Measurements from ENCODE around the gene CLDN6. TPM values are rescaled to one million over a fixed set of nuclear protein-coding genes. Genes with fewer than 3 reads are reported as not detected.

Gene CLDN6
- polyA plus RNA-seq, 1 donor, result 0.32 TPM

DNA sequence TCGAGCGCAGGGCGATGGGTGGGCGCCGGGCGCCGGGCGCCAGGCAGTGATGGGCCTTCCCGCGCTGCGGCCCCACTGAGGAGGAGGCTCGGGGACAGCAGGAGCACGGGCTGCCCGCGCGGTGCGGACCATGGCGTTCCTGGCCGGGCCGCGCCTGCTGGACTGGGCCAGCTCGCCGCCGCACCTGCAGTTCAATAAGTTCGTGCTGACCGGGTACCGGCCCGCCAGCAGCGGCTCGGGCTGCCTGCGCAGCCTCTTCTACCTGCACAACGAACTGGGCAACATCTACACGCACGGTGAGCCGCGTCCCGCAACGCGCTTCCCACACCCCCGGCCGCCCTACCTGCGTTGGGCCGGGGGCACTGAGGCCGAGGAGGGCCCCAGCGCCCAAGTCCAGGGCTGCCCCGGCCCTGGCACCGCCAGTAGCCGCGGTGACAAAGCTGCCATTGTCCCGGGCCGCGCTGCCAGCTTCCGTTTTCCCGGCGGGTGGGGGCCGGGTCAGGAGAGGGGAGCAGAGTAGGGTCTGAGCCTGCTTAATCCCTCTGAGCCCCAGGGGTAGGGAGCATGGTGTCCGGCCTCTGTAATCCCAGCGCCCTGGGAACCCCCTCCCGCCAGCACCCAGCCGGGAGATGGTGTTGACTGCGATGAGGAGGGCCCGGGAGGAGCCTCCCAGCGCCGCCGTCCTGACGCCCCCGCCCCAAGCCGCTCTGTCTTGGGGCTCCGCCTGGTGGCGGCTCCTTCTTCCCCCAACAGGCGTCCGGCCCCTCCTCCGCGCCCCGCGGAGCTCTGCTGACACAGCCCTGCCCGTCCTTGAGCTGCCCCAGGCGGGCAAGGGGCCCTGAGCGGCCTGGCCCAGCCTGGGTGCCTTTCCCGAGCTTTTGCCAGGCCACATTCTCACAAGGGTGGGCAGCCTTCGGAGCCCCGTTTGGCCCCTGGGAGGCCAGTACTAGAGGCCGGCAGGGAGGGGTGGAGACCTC, 48.1 kb downstream of the CLDN6 start:
- DNase-seq, result no peak

- peak; percentile 92 for DNase-seq
Observed at GRCh38 chr16:2968738-2969544, 49.0 kb downstream of the CLDN6 start, which contains the start of gene PAQR4. Gene PAQR4, plus strand, starts transcription at chr16:2969348. Its CDS starts 327 bp downstream, at chr16:2969675.

DNA sequence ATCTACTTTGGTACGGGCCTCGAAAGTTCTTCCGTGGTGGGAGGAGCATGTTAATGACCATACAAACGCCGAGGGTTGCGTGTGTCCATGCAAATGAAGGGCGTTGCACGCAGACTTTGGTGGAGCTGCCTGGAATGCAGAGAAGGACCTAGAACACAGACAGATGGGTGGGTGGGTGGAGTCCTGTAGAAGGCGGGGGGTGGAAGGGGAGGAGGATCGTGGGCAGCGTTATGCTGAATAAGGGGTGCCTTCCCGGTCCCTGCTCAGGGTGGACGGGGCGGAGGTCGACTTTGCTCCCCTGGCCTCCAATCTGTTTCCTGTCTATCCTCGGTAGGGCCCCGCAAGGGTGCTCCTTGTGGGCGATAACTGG, 49.6 kb downstream of the CLDN6 start:
- DNase-seq, result no peak

DNA sequence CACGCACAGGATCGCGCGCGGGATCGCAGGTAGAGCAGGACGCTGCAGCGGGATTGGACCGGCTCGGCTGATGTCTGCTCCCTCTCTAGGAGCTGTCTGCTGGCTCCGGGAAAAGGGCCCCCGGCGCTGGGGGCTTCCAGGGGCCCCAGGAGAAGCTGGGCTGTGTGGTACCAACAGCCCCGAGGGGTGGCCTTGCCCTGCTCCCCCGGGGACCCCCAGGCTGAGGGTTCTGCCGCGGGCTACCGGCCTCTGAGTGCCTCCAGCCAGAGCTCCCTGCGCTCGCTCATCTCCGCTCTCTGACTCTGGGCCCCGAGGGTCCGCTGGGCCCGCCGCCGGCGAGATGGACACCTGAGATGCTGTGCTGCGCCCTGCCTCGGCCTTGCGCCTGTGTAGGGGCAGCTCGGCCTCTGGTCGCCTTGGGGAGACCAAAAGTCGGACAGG, 50.2 kb downstream of the CLDN6 start:
- DNase-seq, result no peak

GRCh38 chr16:2967211-2967631, 50.8 kb downstream of the CLDN6 start:
- DNase-seq, result no peak

DNA sequence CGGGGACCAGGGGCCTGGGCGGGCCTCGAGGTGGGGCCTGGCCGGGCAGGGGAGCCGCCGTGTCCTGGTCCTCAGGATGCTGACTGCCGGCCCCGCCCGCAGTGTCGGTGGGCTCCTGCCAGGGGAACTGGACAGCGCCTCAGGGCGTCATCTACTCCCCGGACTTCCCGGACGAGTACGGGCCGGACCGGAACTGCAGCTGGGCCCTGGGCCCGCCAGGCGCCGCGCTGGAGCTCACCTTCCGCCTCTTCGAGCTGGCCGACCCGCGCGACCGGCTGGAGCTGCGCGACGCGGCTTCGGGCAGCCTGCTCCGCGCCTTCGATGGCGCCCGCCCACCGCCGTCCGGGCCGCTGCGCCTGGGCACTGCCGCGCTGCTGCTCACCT, 51.2 kb downstream of the CLDN6 start:
- no peak for DNase-seq

DNA sequence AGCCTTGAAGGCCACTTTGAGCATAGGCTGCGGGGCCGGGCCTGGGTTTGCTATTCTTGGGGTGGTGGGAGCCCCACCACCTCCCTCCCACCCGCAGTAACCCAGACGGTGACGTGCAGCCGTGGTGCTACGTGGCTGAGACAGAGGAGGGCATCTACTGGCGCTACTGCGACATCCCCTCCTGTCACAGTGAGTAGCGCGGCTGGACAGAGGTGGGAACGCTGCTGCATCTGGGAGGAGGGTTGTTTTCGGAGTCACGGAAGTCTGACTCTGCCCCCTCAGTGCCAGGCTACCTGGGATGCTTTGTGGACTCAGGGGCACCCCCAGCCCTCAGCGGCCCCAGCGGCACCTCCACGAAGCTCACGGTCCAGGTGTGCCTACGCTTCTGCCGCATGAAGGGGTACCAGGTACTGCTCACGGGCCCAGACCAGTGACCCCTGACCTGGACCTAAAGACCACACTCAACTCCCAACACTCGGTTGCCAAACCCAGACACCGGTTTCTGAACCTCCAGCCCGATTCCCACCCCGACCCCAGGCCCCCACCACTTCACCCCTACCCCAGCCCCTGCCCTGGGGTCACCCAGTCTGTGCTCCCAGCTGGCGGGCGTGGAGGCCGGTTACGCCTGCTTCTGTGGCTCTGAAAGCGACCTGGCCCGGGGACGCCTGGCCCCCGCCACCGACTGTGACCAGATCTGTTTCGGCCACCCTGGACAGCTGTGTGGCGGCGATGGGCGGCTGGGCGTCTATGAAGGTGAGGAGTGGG, 51.8 kb downstream of the CLDN6 start:
- DNase-seq, result no peak

Other genes with a start within 250 kb of the CLDN6 start
- 148 TPM for gene ELOB, start 240.9 kb downstream of the CLDN6 start, polyA plus RNA-seq (ENCODE audit: insufficient read length)
- gene PRSS33, start 230.6 kb downstream of the CLDN6 start, polyA plus RNA-seq (ENCODE audit: insufficient read length), result not detected
- gene PRSS41, start 219.7 kb downstream of the CLDN6 start, polyA plus RNA-seq (ENCODE audit: insufficient read length), result not detected
- gene PRSS21, start 200.9 kb downstream of the CLDN6 start, polyA plus RNA-seq (ENCODE audit: insufficient read length), result not detected
- gene ZG16B, start 187.9 kb downstream of the CLDN6 start, polyA plus RNA-seq (ENCODE audit: insufficient read length), result 0.56 TPM
- not detected for gene PRSS22, start 160.0 kb downstream of the CLDN6 start, polyA plus RNA-seq (ENCODE audit: insufficient read length)
- gene FLYWCH2, start 135.0 kb downstream of the CLDN6 start, polyA plus RNA-seq (ENCODE audit: insufficient read length), result 16.1 TPM
- 23.7 TPM for gene FLYWCH1, start 106.3 kb downstream of the CLDN6 start, polyA plus RNA-seq (ENCODE audit: insufficient read length)
- 6.1 TPM for gene KREMEN2, start 53.9 kb downstream of the CLDN6 start, polyA plus RNA-seq (ENCODE audit: insufficient read length)
- 7.0 TPM for gene PAQR4, start 48.8 kb downstream of the CLDN6 start, polyA plus RNA-seq (ENCODE audit: insufficient read length)
- gene PKMYT1, start 37.7 kb downstream of the CLDN6 start, polyA plus RNA-seq (ENCODE audit: insufficient read length), result 11.4 TPM
- 2.2 TPM for gene CLDN9, start 5.3 kb downstream of the CLDN6 start, polyA plus RNA-seq (ENCODE audit: insufficient read length)
- 42.5 TPM for gene TNFRSF12A, start 2.2 kb upstream of the CLDN6 start, polyA plus RNA-seq (ENCODE audit: insufficient read length)
- 121 TPM for gene HCFC1R1, start 5.8 kb upstream of the CLDN6 start, polyA plus RNA-seq (ENCODE audit: insufficient read length)
- gene THOC6, start 5.9 kb upstream of the CLDN6 start, polyA plus RNA-seq (ENCODE audit: insufficient read length), result 21.8 TPM
- not detected for gene BICDL2, start 18.8 kb upstream of the CLDN6 start, polyA plus RNA-seq (ENCODE audit: insufficient read length)
- 2.1 TPM for gene MMP25, start 28.4 kb upstream of the CLDN6 start, polyA plus RNA-seq (ENCODE audit: insufficient read length)
- gene IL32, start 47.5 kb upstream of the CLDN6 start, polyA plus RNA-seq (ENCODE audit: insufficient read length), result 161 TPM
- 0.34 TPM for gene ZSCAN10, start 81.1 kb upstream of the CLDN6 start, polyA plus RNA-seq (ENCODE audit: insufficient read length)
- gene ZNF205, start 94.4 kb upstream of the CLDN6 start, polyA plus RNA-seq (ENCODE audit: insufficient read length), result 15.1 TPM
- gene ZNF213, start 116.8 kb upstream of the CLDN6 start, polyA plus RNA-seq (ENCODE audit: insufficient read length), result 15.5 TPM
- gene OR1F1, start 170.0 kb upstream of the CLDN6 start, polyA plus RNA-seq (ENCODE audit: insufficient read length), result not detected
- 5.9 TPM for gene ZNF200, start 217.0 kb upstream of the CLDN6 start, polyA plus RNA-seq (ENCODE audit: insufficient read length)
- 0.40 TPM for gene MEFV, start 238.4 kb upstream of the CLDN6 start, polyA plus RNA-seq (ENCODE audit: insufficient read length)

Measured in hindlimb muscle (tissue), 1 donor.